Vagina (tissue), 2 donors: Measurements from ENCODE around the gene CRB1.

Source experiments
- CTCF ChIP-seq, 3 experiments: fragments of 450-650 bp in 2 of 3; fragments of 200-600 bp in 1 of 3; sonication (generic) in 1 of 3; IDR thresholded peaks; one replicate each; pipeline ENCODE4 v1.5.1; 2017 to 2019; ENCODE audit warnings: antibody characterized with exemption in 3 of 3, mild to moderate bottlenecking in 2 of 3, moderate library complexity in 2 of 3
- POLR2A ChIP-seq, 2 donors: fragments of 450-650 bp; IDR thresholded peaks; one replicate each; pipeline ENCODE4 v1.6.1; 2017; ENCODE audit warnings: antibody characterized with exemption in 2 of 2, mild to moderate bottlenecking in 2 of 2, moderate library complexity in 2 of 2
- POLR2AphosphoS5 ChIP-seq, 2 donors: sonication (generic); formaldehyde crosslinking; IDR thresholded peaks; one replicate each; pipeline ENCODE4 v1.9.0; 2017; ENCODE audit warnings: antibody characterized with exemption in 2 of 2, mild to moderate bottlenecking in 2 of 2, low read depth in 1 of 2; ENCODE audit not compliant: insufficient read depth in 1 of 2

- TF ChIP-seq POLR2A (IDR thresholded peaks at IDR 0.05) (no peak), CTCF (IDR thresholded peaks at IDR 0.05) (no peak), POLR2AphosphoS5 (IDR thresholded peaks at IDR 0.05; ENCODE audit: insufficient read depth in 1 of 2, low read depth in 1 of 2) (no peak)
These were observed 170.1 kb downstream of the CRB1 start for GRCh38 chr1:197438010-197438790.
